Measurements from ENCODE around the gene CTNNA2.

Gene CTNNA2

GRCh38 chr2:79700651-79701050, 187.8 kb downstream of the CTNNA2 start:
- TF ChIP-seq POLR2AphosphoS5 (IDR thresholded peaks at IDR 0.05; ENCODE audit: low read depth, low read length) = no peak
- TF ChIP-seq TAF1 (IDR thresholded peaks at IDR 0.05; ENCODE audit: borderline replicate concordance, insufficient read depth, low read length) = no peak
- no peak for TF ChIP-seq SIN3A (IDR thresholded peaks at IDR 0.05; ENCODE audit: borderline replicate concordance, insufficient read depth, low read length)
- no peak for TF ChIP-seq REST (IDR thresholded peaks at IDR 0.05; ENCODE audit: insufficient read depth in 1 of 2, low read depth in 2 of 2, low read length in 2 of 2)
- TF ChIP-seq FOXP2 (optimal IDR thresholded peaks at IDR 0.05; ENCODE audit: borderline replicate concordance, extremely low read depth, extremely low read length, insufficient read depth) = no peak

- TF ChIP-seq POLR2AphosphoS5 (IDR thresholded peaks at IDR 0.05; ENCODE audit: low read depth, low read length) (no peak), REST (IDR thresholded peaks at IDR 0.05; ENCODE audit: insufficient read depth in 1 of 2, low read depth in 2 of 2, low read length in 2 of 2) (no peak), TAF1 (IDR thresholded peaks at IDR 0.05; ENCODE audit: borderline replicate concordance, insufficient read depth, low read length) (no peak), SIN3A (IDR thresholded peaks at IDR 0.05; ENCODE audit: borderline replicate concordance, insufficient read depth, low read length) (no peak), FOXP2 (optimal IDR thresholded peaks at IDR 0.05; ENCODE audit: borderline replicate concordance, extremely low read depth, extremely low read length, insufficient read depth) (no peak)
These were observed 190.1 kb downstream of the CTNNA2 start for GRCh38 chr2:79702905-79703304.

- no peak for TF ChIP-seq SIN3A (IDR thresholded peaks at IDR 0.05; ENCODE audit: borderline replicate concordance, insufficient read depth, low read length)
- no peak for TF ChIP-seq FOXP2 (optimal IDR thresholded peaks at IDR 0.05; ENCODE audit: borderline replicate concordance, extremely low read depth, extremely low read length, insufficient read depth)
- no peak for TF ChIP-seq POLR2AphosphoS5 (IDR thresholded peaks at IDR 0.05; ENCODE audit: low read depth, low read length)
- TF ChIP-seq REST (IDR thresholded peaks at IDR 0.05; ENCODE audit: insufficient read depth in 1 of 2, low read depth in 2 of 2, low read length in 2 of 2) = no peak
- no peak for TF ChIP-seq TAF1 (IDR thresholded peaks at IDR 0.05; ENCODE audit: borderline replicate concordance, insufficient read depth, low read length)
These were observed 198.2 kb downstream of the CTNNA2 start for GRCh38 chr2:79711098-79711497.

GRCh38 chr2:79713131-79713785, 200.4 kb downstream of the CTNNA2 start:
- no peak for TF ChIP-seq FOXP2 (optimal IDR thresholded peaks at IDR 0.05; ENCODE audit: borderline replicate concordance, extremely low read depth, extremely low read length, insufficient read depth)
- TF ChIP-seq REST (IDR thresholded peaks at IDR 0.05; ENCODE audit: insufficient read depth in 1 of 2, low read depth in 2 of 2, low read length in 2 of 2) = no peak
- TF ChIP-seq TAF1 (IDR thresholded peaks at IDR 0.05; ENCODE audit: borderline replicate concordance, insufficient read depth, low read length) = no peak
- TF ChIP-seq SIN3A (IDR thresholded peaks at IDR 0.05; ENCODE audit: borderline replicate concordance, insufficient read depth, low read length) = no peak
- no peak for TF ChIP-seq POLR2AphosphoS5 (IDR thresholded peaks at IDR 0.05; ENCODE audit: low read depth, low read length)
